Small intestine (tissue), 7 donors: ENCODE data around the gene SGO2. TPM values are rescaled to one million over a fixed set of nuclear protein-coding genes. Genes with fewer than 3 reads are reported as not detected.
A peak's percentile ranks its signal among the peaks of the same experiment; 100 is the strongest.

Experiments used
- DNase-seq, 2 donors: peaks; one replicate each; pipeline versions ENCODE4 v3.0.0 to v3.0.0-alpha.2; 2013
- FAIRE-seq: peaks from 2 replicates; lab custom pipeline; 2012; peaks lifted over from hg19 to GRCh38; lab: Jason Lieb, UNC
- H3K27ac ChIP-seq, 3 donors: one replicate each; pipeline ENCODE4 v1.5.1; 2013; ENCODE audit warnings: low read length in 2 of 3, mild to moderate bottlenecking in 2 of 3, control low read depth in 1 of 3, inconsistent platforms in 1 of 3, low read depth in 1 of 3, moderate library complexity in 1 of 3
- H3K27me3 ChIP-seq, 3 donors: one replicate each; pipeline ENCODE4 v1.6.1; 2013; ENCODE audit warnings: low read length in 3 of 3, inconsistent platforms in 1 of 3; ENCODE audit not compliant: control insufficient read depth in 3 of 3, insufficient read depth in 3 of 3
- H3K36me3 ChIP-seq, 3 donors: one replicate each; pipeline ENCODE4 v1.6.1; 2013; ENCODE audit warnings: low read length in 3 of 3, inconsistent platforms in 1 of 3, low read depth in 1 of 3, mild to moderate bottlenecking in 1 of 3, moderate library complexity in 1 of 3; ENCODE audit not compliant: control insufficient read depth in 3 of 3, insufficient read depth in 2 of 3
- H3K4me1 ChIP-seq, 3 donors: one replicate each; pipeline ENCODE4 v1.6.1; 2013; ENCODE audit warnings: low read length in 2 of 3, inconsistent platforms in 1 of 3, low read depth in 1 of 3, mild to moderate bottlenecking in 1 of 3, moderate library complexity in 1 of 3; ENCODE audit not compliant: control insufficient read depth in 3 of 3, insufficient read depth in 2 of 3
- H3K4me3 ChIP-seq, 3 donors: one replicate each; pipeline ENCODE4 v1.5.1; 2013; ENCODE audit warnings: low read length in 3 of 3, control low read depth in 1 of 3, inconsistent platforms in 1 of 3, low read depth in 1 of 3, mild to moderate bottlenecking in 1 of 3, moderate library complexity in 1 of 3
- H3K9me3 ChIP-seq, 2 donors: one replicate each; pipeline ENCODE4 v1.6.1; 2013; ENCODE audit warnings: low read depth in 1 of 2, low read length in 1 of 2; ENCODE audit not compliant: control insufficient read depth in 2 of 2, insufficient read depth in 1 of 2
- WGBS, 3 donors: extraction: QIAGEN DNeasy Blood & Tissue Kit; methylation state at CpG; one replicate each; pipeline ENCODE4 v1.1.7; 2013; 5-methylcytosine and 5-hydroxymethylcytosine counted together
- polyA plus RNA-seq, 4 donors: library from polyadenylated mRNA; stranded (reverse) in 3 of 4; unstranded in 1 of 4; fragments of 200-250 nt in 3 of 4; fragments of 120-200 nt in 1 of 4; gene quantifications; one replicate each; pipeline versions ENCODE4 v1.2.1 to v1.2.3, GENCODE V29; 2013
- donor health status: healthy with polysubstance abuse.
- donor health status: control.
- donor health status: control.
- donor health status: Bipolar disorder and iron deficiency.
- donor health status: healthy.

The SGO2 gene
- polyA plus RNA-seq, 4 donors, result 0.27 to 6.4 (median 3.2) TPM

- no peaks in the 10 kb centered on the region for H3K36me3 ChIP-seq
- WGBS, 3 donors, result 15 to 46% (median 21%) methylated on average over 1 of the region's 1 CpG
- H3K4me1 ChIP-seq, result no peaks in the 10 kb centered on the region
- no peak overlapping the region for H3K27ac ChIP-seq
- H3K9me3 ChIP-seq, result no peaks in the 10 kb centered on the region
- FAIRE-seq (no peak), DNase-seq (peak; percentile 37 to 54)
- no peaks in the 10 kb centered on the region for H3K27me3 ChIP-seq
- H3K4me3 ChIP-seq, result no peak overlapping the region
These were observed 52.8 kb downstream of the SGO2 start for GRCh38 chr2:200578778-200579177.

GRCh38 chr2:200584639-200585038, 58.6 kb downstream of the SGO2 start:
- WGBS, 3 donors, result 83 to 88% (median 85%) methylated on average over 3 of the region's 3 CpGs
- Histone ChIP-seq H3K27me3 (no peaks in the 10 kb centered on the region), H3K4me3 (no peak overlapping the region), H3K36me3 (no peaks in the 10 kb centered on the region), H3K4me1 (peaks cover 0 to 4% (median 0%) of the 10 kb centered on the region in 3 donors), H3K27ac (no peak overlapping the region), H3K9me3 (no peaks in the 10 kb centered on the region)
- DNase-seq (no peak), FAIRE-seq (no peak)

- H3K4me3 ChIP-seq, result peak overlapping the region; percentile 25 to 46 (median 39)
- no peak overlapping the region for H3K27ac ChIP-seq
These were observed 59.3 kb downstream of the SGO2 start for GRCh38 chr2:200585340-200585729.

GRCh38 chr2:200585730-200586643, 60.0 kb downstream of the SGO2 start, which contains the start of gene AOX1:
TSS of gene AOX1 (plus strand) at chr2:200586014. CDS start at chr2:200586109, 95 bp downstream.
- FAIRE-seq (no peak), DNase-seq (peak; percentile 73 to 76)
- WGBS, 3 donors, result 7 to 18% (median 16%) methylated on average over 62 of the region's 62 CpGs
- H3K27ac ChIP-seq, result peak within 1 kb of the TSS in 2 of 3 donors; percentile 2 to 57
- no peaks in the 10 kb centered on the region for H3K9me3 ChIP-seq
- no peaks in the 10 kb centered on the region for H3K36me3 ChIP-seq
- H3K27me3 ChIP-seq, result no peaks in the 10 kb centered on the region
- H3K4me1 ChIP-seq, result peaks cover 0 to 4% (median 0%) of the 10 kb centered on the region in 3 donors
- peak within 1 kb of the TSS; percentile 25 to 46 (median 39) for H3K4me3 ChIP-seq

More at GRCh38 chr2:200585340-200585729, 59.3 kb downstream of the SGO2 start:
- no peak for DNase-seq
- H3K9me3 ChIP-seq, result no peaks in the 10 kb centered on the region
- 10 to 13% (median 12%) methylated on average over 2 of the region's 2 CpGs for WGBS, 3 donors
- H3K4me1 ChIP-seq, result peaks cover 0 to 4% (median 0%) of the 10 kb centered on the region in 3 donors
- no peak for FAIRE-seq
- H3K27me3 ChIP-seq, result no peaks in the 10 kb centered on the region
- H3K36me3 ChIP-seq, result no peaks in the 10 kb centered on the region

GRCh38 chr2:200586644-200586975, 60.6 kb downstream of the SGO2 start:
- Histone ChIP-seq H3K27me3 (no peaks in the 10 kb centered on the region), H3K36me3 (no peaks in the 10 kb centered on the region), H3K27ac (no peak overlapping the region), H3K9me3 (no peaks in the 10 kb centered on the region), H3K4me3 (no peak overlapping the region), H3K4me1 (peaks cover 0 to 4% (median 0%) of the 10 kb centered on the region in 3 donors)
- no peak for DNase-seq
- no peak for FAIRE-seq
- 72 to 90% (median 90%) methylated on average over 9 of the region's 9 CpGs for WGBS, 3 donors

GRCh38 chr2:200587007-200587616, 61.1 kb downstream of the SGO2 start:
- H3K27ac ChIP-seq, result no peak overlapping the region

GRCh38 chr2:200588076-200588678, 62.2 kb downstream of the SGO2 start:
- no peaks in the 10 kb centered on the region for H3K27me3 ChIP-seq
- WGBS, 3 donors, result 58 to 79% (median 69%) methylated on average over 4 of the region's 4 CpGs
- H3K27ac ChIP-seq, result no peak overlapping the region
- no peaks in the 10 kb centered on the region for H3K9me3 ChIP-seq
- no peak overlapping the region for H3K4me3 ChIP-seq
- no peaks in the 10 kb centered on the region for H3K36me3 ChIP-seq
- DNase-seq, result no peak
- no peak for FAIRE-seq
- H3K4me1 ChIP-seq, result peaks cover 0 to 4% (median 0%) of the 10 kb centered on the region in 3 donors

More at GRCh38 chr2:200587007-200587616, 61.1 kb downstream of the SGO2 start:
- DNase-seq (no peak), FAIRE-seq (no peak)
- 83 to 91% (median 86%) methylated on average over 9 of the region's 9 CpGs for WGBS, 3 donors
- Histone ChIP-seq H3K4me1 (peaks cover 0 to 4% (median 0%) of the 10 kb centered on the region in 3 donors), H3K4me3 (no peak overlapping the region), H3K27me3 (no peaks in the 10 kb centered on the region), H3K36me3 (no peaks in the 10 kb centered on the region), H3K9me3 (no peaks in the 10 kb centered on the region)

GRCh38 chr2:200590090-200590489, 64.1 kb downstream of the SGO2 start:
- no peak overlapping the region for H3K4me3 ChIP-seq
- no peaks in the 10 kb centered on the region for H3K27me3 ChIP-seq
- no peak for FAIRE-seq
- no peak overlapping the region for H3K27ac ChIP-seq
- no peak for DNase-seq
- no peaks in the 10 kb centered on the region for H3K36me3 ChIP-seq
- H3K4me1 ChIP-seq, result peaks cover 0 to 4% (median 0%) of the 10 kb centered on the region in 3 donors
- H3K9me3 ChIP-seq, result no peaks in the 10 kb centered on the region
